HEK293T (cell line): Measurements from ENCODE around the gene LAMP1.

Experiments
- ARNT ChIP-seq: fragments of 450-650 bp; IDR thresholded peaks from 2 replicates; pipeline ENCODE4 v1.6.1; 2017; ENCODE audit warnings: mild to moderate bottlenecking
- BHLHE40 ChIP-seq: fragments of 450-650 bp; IDR thresholded peaks from 2 replicates; pipeline ENCODE4 v1.6.1; 2016; ENCODE audit warnings: mild to moderate bottlenecking, moderate library complexity, borderline replicate concordance
- FOXM1 ChIP-seq: fragments of 450-650 bp; IDR thresholded peaks from 2 replicates; pipeline ENCODE4 v1.6.1; 2017; ENCODE audit warnings: mild to moderate bottlenecking, borderline replicate concordance
- SP1 ChIP-seq: fragments of 450-650 bp; IDR thresholded peaks from 2 replicates; pipeline ENCODE4 v1.6.1; 2017

- no peak for TF ChIP-seq BHLHE40
- no peak for TF ChIP-seq SP1
- TF ChIP-seq FOXM1 = no peak
- TF ChIP-seq ARNT = no peak
These were observed 10.5 kb downstream of the LAMP1 start for GRCh38 chr13:113307491-113307890.
